Omental fat pad (tissue), 4 donors: Measurements from ENCODE around the gene CLEC4D. TPM values are rescaled to one million over a fixed set of nuclear protein-coding genes. Genes with fewer than 3 reads are reported as not detected.
"Not testable (repeated sequence)": the region's sequence is repeated elsewhere in the genome, so short reads cannot be mapped to it uniquely, and the experiment has no call there.

ENCODE experiments used
- ATAC-seq: fragments of 150-250 bp; one replicate; pipeline ENCODE4 v1.9.1; 2016; ENCODE audit warnings: mild to moderate bottlenecking, moderate library complexity; ENCODE audit not compliant: low FRiP score
- DNase-seq: peaks from one replicate; pipeline ENCODE4 v3.0.0-alpha.2; 2019; ENCODE audit warnings: low spot score
- CTCF ChIP-seq, 3 donors: fragments of 450-650 bp; IDR thresholded peaks; one replicate each; pipeline ENCODE4 v1.5.1; 2016 to 2017; ENCODE audit warnings: antibody characterized with exemption in 3 of 3, mild to moderate bottlenecking in 3 of 3, moderate library complexity in 2 of 3
- small RNA-seq: library from RNA; depleted of rRNA; stranded (forward); fragments of <200 nt; gene quantifications from one replicate; pipeline ENCODE3, GENCODE V24; 2016
- total RNA-seq, 4 donors: library from RNA; depleted of rRNA; stranded (reverse); fragments of >200 nt; gene quantifications; one replicate each; pipeline ENCODE4 v1.1.0, GENCODE V29; 2016

CLEC4D gene
- total RNA-seq, 4 donors from 2014 or later, result 0.56 to 2.0 (median 1.1) TPM; not detected in 1

GRCh38 chr12:8563356-8563755, 50.1 kb downstream of the CLEC4D start:
- no peak for ATAC-seq
- no peak for DNase-seq
- no peak for TF ChIP-seq CTCF (IDR thresholded peaks at IDR 0.05)

DNA sequence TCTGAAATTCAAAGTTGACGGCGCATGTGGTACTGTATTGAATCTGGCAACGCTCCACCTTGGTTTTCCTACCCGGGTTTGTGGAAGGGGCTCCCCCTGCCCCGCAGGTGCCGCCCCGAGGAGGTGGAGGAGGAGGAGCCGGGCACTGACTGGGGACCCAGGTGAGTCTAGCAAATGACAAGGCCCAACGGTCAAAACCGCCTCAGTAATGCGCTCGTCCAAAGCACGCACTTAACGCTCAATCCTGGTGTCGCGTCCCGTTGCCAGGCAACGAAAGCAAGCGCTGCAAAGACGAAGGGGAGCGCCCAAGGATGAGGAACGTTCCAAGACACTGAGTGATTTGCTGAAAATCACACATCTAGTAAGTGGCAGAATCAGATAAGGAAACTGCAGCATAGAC, 51.4 kb downstream of the CLEC4D start:
- TF ChIP-seq CTCF (IDR thresholded peaks at IDR 0.05), result no peak
- no peak for ATAC-seq
- no peak for DNase-seq

DNA sequence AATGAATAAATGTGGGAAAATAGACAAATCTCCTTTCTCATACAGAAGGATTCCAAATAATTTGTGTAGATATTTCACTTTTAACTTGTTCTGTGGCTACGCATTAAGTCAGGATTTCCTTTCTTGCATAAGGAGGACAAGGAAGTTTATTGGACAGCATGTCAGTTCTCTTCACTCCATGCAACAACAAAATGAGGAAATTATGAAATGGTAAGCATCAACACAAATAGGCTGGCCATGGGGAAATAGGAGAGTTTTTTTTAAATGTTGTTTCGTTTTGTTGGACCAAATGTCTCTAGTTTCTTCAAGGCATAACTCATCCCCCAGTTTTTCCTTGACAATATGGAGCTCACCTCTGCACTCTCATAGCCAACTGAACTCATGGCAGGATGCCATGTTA, 52.7 kb downstream of the CLEC4D start:
- not testable (repeated sequence) for DNase-seq, ATAC-seq

GRCh38 chr12:8566525-8566924, 53.2 kb downstream of the CLEC4D start:
- no peak for ATAC-seq
- TF ChIP-seq CTCF (IDR thresholded peaks at IDR 0.05), result no peak

More at GRCh38 chr12:8566525-8566924, 53.2 kb downstream of the CLEC4D start:
- DNase-seq, result no peak

Small RNAs within 50 kb of the gene (small RNA-seq; reads per million reads assigned to genes)
- gene RNU6-275P, result not detected

Other genes with a start within 250 kb of the CLEC4D start
- not detected for gene CLEC6A, start 57.5 kb upstream of the CLEC4D start, total RNA-seq
- 10 to 100 TPM in 2 of 4 donors, 1 to 10 TPM in 2; 2.7 to 37.8 (median 13.1) TPM for gene CLEC4E, start 27.4 kb downstream of the CLEC4D start, total RNA-seq
- gene AICDA, start 99.4 kb downstream of the CLEC4D start, total RNA-seq, result under 1 TPM in 1 of 4 donors, not detected in 3; 0.63 TPM
- 100 to 1,000 TPM in 2 of 4 donors, 10 to 100 TPM in 2; 34.5 to 793 (median 148) TPM for gene MFAP5, start 149.3 kb downstream of the CLEC4D start, total RNA-seq
- gene RIMKLB, start 184.5 kb downstream of the CLEC4D start, total RNA-seq, result 100 to 1,000 TPM in 1 of 4 donors, 10 to 100 TPM in 3; 53.9 to 202 (median 62.6) TPM